Renal pelvis (tissue), 4 donors: Measurements from ENCODE around the gene SELENOS. TPM values are rescaled to one million over a fixed set of nuclear protein-coding genes. Genes with fewer than 3 reads are reported as not detected.

Source experiments
- DNase-seq: peaks from one replicate; pipeline ENCODE4 v3.0.0-alpha.2; 2013
- polyA plus RNA-seq, 3 donors: library from polyadenylated mRNA; unstranded; fragments of 120-200 nt; gene quantifications; one replicate each; pipeline ENCODE4 v1.2.1, GENCODE V29; 2013; ENCODE audit not compliant: insufficient read length in 3 of 3

The SELENOS gene
- polyA plus RNA-seq, 3 donors: 58.0 to 66.8 (median 62.0) TPM

DNA sequence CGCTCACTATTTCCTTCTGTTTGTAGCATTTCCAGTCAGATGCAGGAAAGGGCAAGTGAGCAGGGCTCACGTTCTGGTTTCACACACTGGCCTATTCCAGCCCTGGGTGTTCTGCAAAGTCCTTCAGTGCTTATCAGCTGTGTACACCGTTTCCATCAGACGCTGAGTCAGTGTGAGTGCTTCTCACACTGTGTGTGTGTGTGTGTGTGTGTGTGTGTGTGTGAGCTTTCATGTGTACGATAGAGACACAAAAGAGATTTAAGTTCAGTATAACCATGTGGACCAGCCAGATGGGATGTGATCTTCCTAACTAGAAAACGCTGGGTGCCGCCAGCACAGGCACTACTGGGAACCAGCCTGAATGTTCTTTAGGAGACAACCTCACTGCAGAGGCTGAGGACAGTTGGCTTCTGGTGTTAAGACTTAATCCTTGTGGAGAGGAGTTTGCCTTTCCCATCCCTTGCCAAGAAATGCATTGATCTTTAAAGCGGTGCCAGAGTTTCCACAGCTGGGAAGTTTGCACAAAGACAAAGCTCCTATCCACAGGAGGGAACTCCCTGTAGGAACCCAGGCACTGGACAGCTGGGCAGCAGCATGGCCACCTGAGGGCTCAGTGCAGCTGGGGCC lies 21.6 kb downstream of the SELENOS start:
- DNase-seq: no peak

DNA sequence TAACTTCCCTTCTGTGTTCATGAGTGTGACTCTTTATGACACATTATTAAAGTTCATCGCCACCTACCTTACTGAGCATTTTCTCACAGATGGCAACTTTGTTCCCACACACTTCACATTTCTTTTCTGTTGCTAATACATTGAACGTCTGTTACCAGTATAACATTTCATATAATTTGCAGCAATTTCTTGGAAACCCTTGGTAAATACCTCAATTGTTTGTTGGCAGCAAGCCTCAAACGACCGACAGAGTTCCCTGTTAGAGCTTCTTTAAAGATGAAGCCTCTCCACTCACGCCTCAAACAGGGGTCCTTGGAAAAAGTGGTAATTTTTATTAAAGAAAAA lies 22.3 kb downstream of the SELENOS start:
- DNase-seq: no peak

DNA sequence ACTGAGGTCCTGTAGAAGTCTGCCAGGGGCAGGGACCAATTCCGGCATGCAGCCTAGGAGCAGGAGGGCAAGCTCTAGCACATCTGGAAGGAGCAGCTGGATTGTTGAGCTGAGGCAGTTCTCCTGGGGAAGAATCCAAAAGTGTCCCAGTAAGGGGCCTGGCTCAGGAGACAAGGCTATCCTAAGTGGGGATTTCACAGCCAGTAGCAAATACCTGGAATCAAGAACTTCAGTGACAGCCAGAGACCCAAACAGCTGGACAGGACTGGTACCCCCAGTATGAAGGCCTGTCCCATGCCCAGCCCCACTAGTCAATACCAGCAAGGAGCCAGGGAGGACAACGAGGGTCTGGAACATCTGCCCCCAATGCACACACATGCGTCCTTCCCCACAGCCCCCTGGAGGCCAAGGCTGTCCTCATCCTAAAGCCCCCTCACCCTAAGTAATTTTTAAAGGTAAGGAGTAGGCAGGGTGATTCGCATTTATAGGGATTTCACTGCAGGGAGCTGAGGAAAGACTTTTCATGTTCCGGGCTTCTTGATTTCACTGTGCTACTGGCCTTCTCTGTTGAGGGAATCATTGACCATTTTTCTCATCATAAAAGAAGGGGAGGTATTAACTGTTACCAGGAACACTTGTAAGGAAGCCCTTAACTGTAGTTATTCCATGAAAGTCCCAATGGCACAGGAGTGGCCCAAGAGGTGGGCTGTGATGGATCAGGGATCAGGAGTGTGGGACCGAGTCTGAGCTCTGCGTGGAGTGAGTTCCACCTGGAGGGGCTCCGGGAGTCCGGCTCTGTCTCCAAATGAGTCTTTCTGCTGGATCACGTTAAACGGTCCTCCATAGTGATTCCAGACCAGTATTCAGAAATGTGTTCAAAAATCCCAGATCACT lies 22.9 kb downstream of the SELENOS start:
- DNase-seq: no peak

DNA sequence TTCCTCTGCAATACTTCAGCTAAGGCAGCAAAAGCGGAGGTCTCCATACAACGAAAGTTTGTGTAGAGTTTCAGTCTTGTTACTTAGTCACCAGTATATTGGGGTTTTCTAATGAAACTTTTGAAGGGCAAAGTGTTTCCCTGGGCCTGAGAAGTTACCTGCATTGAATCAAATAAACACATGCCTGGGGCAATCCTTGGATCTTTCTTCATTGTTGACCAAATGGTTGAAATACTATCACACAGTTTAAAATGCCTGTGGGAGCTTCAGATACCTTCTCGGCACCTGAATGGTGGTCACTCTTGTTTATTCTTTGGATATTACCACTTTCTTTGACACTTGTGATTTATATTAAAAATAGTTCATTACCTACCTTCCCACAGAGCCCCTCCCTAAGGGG lies 24.4 kb downstream of the SELENOS start:
- no peak for DNase-seq

DNA sequence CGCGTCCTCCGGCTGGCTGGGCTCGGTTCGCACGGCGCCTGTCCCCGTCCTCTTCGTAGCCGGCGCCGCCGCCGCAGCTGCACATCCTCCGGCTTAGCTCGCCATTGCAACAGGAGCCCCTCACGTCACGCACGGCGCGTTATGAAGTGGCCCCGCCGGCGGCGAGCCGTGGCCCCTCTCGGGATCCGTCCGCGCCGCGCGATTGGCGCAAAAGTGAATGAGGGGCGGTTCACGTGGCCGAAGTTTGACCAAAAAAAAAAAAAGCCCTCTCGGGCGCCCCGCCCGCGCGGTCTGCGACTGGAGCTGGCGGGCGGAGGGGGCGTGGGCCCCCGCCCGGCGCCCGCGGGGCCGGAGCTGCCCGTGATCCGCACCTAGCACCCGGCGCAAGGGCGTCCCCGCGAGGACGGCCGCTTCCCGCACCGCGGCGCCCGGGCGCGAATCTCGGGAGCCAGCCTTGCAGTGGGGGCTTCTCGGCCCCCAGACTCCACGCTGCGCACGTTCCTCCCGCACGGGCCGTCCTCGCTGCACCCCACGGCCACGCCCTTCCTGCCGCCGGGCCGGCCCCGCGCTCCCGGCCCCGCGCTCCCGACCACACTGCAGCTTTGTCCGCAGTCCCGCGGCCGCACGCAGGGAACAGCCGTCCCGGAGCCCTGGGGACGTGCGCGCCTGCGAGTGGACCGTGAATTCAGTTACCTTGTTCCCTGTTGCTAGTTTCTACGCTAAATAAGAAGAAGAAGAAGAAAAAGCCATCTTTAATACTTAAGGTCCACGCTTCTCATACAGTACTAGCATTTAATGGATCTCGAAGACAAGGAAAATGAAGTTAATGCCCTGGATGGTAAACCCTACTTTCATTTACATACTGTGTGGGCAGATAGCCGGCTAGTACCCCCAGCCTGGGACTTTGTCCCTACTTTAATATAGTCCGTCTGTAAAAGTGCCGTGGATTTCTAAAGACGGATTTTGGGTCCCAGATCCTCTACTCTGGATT lies 25.2 kb downstream of the SELENOS start, which contains the start of gene CHSY1:
Gene CHSY1, minus strand, starts transcription at position 219 of the 991 bp plus-strand sequence. CDS start 592 bp downstream, outside the sequence.
- peak; percentile 93 for DNase-seq

DNA sequence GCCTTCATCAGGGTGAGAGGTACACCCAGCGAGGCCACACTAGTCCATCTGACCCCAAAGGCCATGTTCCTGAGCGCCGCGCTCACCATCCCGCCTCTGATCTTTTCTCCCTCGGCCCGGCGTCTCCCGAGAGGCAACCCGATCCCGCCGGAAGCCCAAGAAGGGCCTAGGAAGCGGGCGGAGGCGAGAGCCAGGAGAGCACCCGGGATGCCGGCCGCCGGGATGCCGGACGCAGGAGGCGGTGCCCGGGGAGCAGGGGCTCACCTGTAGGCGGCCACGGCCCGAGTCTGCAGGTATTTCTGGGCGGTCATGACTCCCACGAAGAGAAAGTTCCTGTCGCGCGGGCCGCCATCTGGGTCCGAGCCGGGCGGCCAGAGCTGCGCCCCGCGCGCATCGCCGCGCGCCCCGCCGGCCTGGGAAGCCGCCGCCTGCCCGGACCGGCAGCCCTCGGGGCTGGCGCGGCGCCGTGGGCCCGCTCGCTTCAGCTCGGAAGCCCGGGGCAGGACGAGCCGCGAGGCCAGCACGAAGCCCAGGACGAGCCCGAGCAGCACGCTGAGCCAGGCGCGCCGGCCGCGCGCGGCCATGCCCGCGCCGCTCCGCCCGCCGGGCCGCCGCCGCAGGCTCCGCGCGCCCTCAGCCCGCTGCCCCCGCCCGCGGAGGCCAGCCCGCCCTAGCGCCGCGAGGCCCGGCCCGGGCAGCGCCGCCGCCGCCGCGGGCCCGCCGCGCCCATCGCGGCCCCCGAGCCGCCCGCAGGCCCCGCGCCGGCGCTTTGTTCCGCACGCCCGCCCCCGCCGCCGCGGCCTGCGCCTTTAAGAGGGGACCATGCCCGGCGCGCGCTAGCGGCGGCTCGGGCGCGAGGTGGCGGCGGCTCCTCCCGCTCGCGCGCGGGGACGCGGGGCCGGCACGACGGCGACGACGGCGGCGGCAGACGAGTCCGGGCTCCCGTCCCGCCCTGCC lies 26.1 kb downstream of the SELENOS start:
- peak; percentile 48 for DNase-seq

DNA sequence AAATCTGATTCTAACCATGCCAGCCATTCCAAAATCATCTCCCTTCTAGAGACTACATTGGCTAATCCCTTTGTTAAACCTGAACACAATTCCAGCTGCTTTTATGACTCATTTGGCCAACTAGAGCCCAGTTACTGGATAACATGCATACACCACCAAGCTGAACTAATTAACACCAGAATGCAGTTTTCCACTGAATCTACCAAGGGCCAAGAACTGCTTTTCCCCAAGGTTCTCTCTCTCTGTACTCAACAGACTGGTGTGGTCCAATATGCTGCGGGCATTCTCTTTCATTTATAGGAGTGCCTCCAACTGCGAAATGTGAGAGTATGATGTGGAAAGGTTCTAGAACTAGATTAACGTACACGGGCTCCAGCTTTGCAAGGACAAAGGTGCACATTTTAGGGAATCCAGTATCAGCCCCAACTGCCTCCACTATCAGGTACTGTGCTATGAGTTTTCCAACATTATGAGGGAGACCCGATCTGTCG lies 26.9 kb downstream of the SELENOS start:
- DNase-seq: no peak

DNA sequence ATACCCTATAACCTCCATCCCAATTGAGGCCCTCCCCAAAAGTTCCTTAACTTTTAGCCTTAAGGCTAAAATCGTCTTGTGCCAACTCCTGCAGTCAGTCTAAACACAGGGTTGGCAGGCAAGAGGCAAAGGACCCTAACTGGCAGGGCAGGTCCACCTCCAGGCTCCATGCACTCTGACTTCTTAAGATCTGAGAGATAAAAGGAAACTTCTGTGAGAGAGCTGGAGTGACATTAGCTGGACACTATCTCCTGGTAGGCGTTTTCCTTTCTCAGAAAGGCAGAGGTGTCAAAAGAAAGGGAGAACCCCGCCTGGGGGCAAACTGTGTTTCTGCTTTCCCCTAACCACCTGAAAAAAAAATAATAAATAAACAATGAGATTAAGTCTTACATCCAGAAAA lies 29.0 kb downstream of the SELENOS start:
- no peak for DNase-seq

DNA sequence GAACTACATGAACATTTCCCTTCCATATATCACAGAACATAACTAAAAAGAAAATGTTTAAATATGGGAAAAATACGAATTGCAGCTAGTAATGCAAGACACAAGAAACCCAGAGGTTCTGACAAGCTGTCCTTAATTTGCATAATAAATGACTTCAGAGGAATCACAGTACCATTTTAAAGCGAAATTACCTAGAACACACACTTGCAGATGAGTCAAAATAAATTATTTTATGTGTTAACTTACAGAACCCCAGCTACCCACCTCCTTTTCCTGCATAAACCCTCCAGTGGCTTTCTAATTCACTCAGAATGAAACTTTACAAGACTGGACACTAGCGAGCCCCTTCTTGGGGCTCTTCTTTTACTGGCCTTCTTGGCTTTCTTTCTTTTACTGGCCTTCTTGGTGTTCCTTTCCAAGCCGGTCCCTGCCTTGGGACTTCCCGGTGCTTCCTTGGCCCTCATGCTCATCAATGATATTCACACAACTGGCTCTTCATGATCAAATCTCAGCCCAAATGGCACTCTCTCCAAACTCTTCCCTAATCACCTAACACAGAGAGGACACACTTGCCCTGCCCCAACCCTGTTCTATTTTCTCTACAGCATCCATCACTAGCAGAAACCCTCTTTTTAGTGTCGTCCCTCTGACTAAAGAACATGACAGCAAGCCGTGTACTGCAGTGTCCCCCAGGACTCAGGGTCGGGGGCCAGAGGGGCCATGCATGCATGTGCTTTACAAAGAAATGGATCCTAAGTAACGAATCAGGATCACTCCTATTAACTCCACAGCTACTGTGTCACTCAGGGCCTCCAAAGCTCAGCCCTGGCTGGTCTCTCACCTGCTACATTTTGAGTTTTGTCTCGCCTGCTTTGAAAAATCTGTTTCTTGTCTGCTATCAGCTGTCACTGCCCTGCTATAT lies 30.2 kb downstream of the SELENOS start:
- DNase-seq: no peak

DNA sequence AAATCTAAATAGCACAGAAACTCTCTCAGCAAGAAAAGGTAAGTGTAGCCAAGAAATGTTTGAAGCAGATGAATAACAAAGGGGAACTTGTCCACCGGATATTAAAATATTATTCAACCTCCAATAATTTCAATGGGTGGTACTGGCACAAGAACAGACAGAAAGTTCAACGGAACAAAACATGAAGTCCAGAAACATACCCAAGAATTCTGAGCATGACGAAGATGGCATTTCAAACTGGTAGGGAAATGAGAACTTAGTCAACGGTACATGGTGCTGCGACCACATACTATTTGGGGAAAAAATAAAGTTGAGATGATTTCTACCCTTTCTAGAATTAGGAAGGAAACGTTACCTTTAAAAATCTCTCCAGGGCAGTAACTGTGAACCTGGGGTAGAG lies 30.9 kb downstream of the SELENOS start:
- no peak for DNase-seq

DNA sequence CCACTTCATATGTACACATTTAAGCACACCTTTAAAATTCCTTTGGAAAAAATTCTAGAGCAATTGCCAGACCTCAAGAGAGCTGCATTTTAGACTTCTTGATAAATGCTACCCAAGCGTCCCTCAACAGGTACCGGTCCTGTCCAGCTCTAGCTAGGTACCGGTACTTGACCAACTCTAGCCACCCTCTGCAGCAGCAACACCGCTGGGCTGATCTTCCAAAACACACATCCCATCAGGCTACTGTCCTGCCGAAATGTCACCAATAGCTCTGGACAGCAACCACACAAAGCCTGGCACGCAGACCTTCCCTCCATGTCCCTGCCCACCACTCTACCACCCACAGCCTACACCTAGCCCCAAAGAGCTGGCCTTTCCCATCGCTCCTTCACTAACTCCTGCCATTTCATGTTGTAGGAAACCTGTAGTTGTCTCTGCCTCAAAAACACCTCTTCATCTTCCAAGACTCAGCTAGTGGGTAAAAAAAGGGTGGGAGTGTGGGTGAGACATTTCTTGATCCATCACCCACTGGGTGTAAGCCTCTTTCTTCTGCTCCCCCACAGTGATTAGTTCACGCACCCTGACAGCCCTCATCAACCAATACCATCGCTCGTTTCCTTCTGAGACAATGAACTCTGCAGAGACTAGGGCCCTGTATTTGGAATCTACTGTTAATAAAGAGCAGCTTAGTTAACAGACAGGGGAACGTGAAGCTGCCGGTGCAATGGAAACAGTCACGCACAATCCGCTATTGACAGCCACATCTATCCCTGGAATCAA lies 32.2 kb downstream of the SELENOS start:
- DNase-seq: no peak

DNA sequence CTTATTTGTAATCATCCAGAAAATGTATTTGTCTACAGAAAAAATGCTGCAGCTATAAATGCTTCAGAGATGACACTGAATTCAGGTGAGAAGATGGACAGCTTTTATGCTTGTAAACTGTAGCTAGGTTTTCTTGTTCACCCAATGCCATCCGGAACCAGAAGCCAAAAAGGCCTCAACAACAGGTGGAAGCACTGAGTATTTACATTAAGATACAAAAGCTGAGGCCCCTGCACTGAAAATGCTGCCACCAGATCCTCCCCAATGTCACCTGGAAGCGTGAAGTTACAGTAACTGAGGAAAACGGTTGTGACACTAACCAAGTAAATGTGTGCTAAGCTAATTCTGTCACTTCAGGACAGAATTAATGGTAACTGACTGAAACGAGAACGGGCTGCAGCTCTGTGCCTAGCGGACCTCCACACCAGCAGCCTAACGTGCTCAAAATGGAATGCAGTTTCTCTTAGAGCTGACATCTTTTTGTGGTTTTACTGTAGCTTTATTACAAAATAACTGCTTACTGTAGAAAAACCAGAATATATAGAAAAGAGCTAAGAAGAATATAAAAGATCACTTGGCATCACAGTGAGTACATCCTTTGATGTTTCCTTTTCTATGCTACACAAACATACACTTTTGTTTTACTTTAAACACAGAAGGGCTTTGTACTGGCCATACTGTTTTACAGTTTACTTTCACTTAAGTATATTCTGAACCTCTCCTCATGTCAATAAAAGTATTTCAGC lies 33.1 kb downstream of the SELENOS start:
- no peak for DNase-seq

DNA sequence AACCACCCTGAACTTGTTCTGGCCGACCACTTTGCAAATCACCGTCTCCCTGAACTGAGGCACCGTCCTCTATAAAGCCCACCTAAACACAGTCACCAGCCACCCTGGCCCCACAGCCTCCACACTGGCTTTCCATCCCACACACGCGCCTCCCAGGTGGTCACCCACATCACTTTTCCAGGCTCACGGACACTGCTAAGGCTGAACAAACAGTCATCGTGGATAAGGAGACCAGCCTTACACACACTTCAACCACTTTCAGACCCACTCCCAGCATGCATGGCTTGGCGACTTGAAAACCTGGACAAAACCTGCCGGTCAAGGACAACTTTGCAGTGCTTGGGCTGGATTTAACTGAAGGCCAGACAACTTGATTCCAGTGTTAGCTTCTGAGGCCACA lies 33.9 kb downstream of the SELENOS start:
- DNase-seq: no peak

DNA sequence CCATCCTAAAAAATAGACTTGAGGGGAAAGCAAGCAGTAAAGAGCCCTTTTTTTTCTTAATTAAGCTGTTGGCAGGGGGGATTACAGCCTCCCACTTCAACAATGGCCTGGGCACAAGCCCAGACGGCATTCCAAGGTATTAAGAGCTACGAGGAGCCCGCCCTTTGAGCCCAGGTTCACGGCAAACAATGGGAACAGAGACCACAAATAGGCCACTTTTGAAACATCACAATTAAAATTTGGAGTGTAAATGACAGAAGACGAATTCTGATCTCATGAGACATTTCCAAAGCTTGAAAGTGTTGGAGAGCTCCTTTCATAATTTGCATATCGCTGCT lies 34.3 kb downstream of the SELENOS start:
- no peak for DNase-seq

DNA sequence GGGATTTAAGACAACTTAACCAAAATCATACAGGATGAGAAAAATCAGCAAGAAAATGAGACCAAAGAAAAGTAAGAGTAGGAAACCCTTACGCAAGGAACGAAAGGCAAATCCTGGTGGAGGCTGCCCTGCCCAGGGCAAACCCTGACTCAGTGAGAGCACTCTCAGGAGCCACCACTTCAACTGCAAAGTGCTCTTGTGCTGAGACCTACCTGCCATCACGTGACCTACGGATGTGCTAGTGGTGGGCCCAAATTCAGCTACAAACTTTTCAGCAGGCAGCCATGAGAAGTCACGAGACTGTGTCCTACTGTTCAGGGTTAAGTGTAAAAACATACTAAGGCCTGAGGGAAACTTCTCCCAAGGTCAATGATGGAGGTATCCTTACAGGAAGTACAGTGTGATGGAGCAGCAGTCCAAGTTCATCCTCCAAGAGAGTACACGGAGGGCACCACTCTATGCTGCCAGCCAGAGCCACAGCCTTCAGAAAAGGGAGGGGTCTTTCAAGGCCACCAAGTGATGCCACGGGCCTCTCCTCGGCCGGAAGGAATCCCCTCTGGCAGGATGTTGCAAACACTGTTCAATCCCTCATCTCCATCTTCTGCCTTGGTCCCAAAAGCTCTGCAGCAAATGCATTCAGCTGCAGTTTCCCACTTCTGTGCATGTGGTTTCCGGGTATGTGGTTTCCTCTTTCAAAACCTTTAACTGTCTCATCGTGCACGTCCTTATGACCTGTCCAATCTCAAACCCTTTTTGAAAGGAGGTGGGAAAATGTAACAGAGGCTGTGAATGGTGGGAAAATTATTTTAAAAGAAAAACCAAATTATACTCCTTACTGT lies 34.9 kb downstream of the SELENOS start:
- DNase-seq: no peak

DNA sequence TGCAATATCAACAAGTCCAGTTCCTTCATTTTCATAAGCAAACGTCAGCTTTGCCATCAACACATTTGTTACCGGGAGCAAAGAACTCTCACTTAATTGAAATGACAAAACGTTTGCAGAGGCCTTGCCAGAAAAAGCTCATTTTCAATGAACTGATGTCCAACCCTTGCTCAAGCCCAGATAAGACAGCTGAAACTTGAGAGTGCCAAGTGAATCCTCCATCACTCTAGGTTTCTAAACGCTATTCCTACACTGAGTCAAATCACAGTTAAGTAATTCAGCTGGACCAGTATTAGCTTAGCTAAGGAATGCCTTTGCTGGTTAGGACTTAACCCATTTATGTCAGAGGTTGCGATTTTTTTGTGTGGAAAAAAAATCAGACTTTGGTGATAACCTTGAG lies 36.9 kb downstream of the SELENOS start:
- DNase-seq: no peak

DNA sequence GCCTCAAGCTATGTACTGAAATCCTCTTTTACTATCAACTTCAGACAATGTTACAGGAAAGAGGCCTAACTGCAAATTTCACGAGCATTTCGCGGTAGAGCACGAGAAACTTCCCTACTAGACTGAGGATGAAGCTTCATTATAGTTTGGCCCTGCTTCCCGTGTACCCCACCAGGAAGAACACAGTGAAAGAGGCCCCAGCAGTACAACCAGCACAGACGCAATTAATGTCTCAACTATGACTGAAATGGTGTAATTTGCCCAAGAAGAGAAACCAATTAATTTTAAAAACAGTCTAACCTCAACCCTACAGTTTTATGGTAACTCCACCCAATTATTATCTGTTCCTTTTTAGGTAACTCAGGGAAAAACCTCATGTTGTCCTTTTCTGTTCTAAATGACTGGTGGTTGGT lies 37.6 kb downstream of the SELENOS start:
- no peak for DNase-seq
